GM12878 (cell line): ENCODE results near the gene HAO2. TPM values are rescaled to one million over a fixed set of nuclear protein-coding genes. Genes with fewer than 3 reads are reported as not detected.
A peak's percentile ranks its signal among the peaks of the same experiment; 100 is the strongest.

Source experiments
- ATAC-seq: fragments of 200-7000 bp; cut with Tn5 transposase; 3 replicates; pipeline ENCODE4 v1.9.1; 2020; ENCODE audit warnings: mild to moderate bottlenecking, moderate library complexity
- BruUV-seq: library from RNA; stranded (reverse); fragments of 400-500 nt; replicated peaks from 2 replicates; lab custom pipeline; 2021; lab: Mats Ljungman, UMichigan
- CTCF ChIA-PET: fragments of 300-600 bp; sonication (Branson Sonifier 250); formaldehyde crosslinking; extraction: SDS; loops from one replicate; lab custom pipeline; 2021; ENCODE audit warnings: inconsistent platforms; lab: Yijun Ruan, JAX
- POLR2A ChIA-PET: fragments of 350-600 bp; formaldehyde crosslinking; extraction: SDS; loops from one replicate; lab custom pipeline; 2021; ENCODE audit warnings: inconsistent platforms; lab: Charles Lee
- RAD21 ChIA-PET: fragments of 300-600 bp; sonication (Branson Sonifier 250); formaldehyde crosslinking; loops from one replicate; lab custom pipeline; 2023; ENCODE audit warnings: antibody characterized with exemption; ENCODE audit not compliant: unreplicated experiment; lab: Charles Lee
- SMC1A ChIA-PET: fragments of 300-600 bp; sonication (Branson Sonifier 250); formaldehyde crosslinking; loops from one replicate; lab custom pipeline; 2023; ENCODE audit not compliant: unreplicated experiment, uncharacterized antibody; lab: Charles Lee
- DNase-seq: peaks from one replicate; pipeline ENCODE4 v3.0.0-alpha.2; 2011; ENCODE audit warnings: low read depth, low spot score
- FAIRE-seq: peaks from 3 replicates; lab custom pipeline; 2011; peaks lifted over from hg19 to GRCh38; lab: Jason Lieb, UNC
- H2AFZ ChIP-seq: 2 replicates; pipeline ENCODE4 v1.6.0; 2011; ENCODE audit warnings: low read depth, low read length, control low read depth; ENCODE audit not compliant: control insufficient read depth
- H3K27ac ChIP-seq: 2 replicates; pipeline ENCODE4 v1.5.1; 2011; ENCODE audit warnings: control low read depth; ENCODE audit not compliant: control insufficient read depth, insufficient read depth
- H3K27me3 ChIP-seq, 2 experiments: replicated peaks in 1 of 2; 2 replicates each; pipeline versions ENCODE4 v1.6.0 to v1.6.1; 2011; ENCODE audit warnings: low read length in 1 of 2; ENCODE audit not compliant: control insufficient read depth in 2 of 2, insufficient read depth in 2 of 2
- H3K36me3 ChIP-seq, 2 experiments: 2 replicates each; pipeline ENCODE4 v1.5.1; 2011; ENCODE audit warnings: low read length in 1 of 2; ENCODE audit not compliant: control insufficient read depth in 2 of 2, insufficient read depth in 2 of 2
- H3K4me1 ChIP-seq: 2 replicates; pipeline ENCODE4 v1.6.1; 2011; ENCODE audit warnings: mild to moderate bottlenecking, low read length, moderate library complexity, mixed read lengths; ENCODE audit not compliant: control insufficient read depth, insufficient read depth
- H3K4me2 ChIP-seq: 2 replicates; pipeline ENCODE4 v1.6.0; 2011; ENCODE audit warnings: control low read depth; ENCODE audit not compliant: control insufficient read depth, insufficient read depth
- H3K4me3 ChIP-seq: fragments of 200-600 bp; sonication (generic); 2 replicates; pipeline ENCODE4 v1.5.1; 2016
- H3K79me2 ChIP-seq: 2 replicates; pipeline ENCODE4 v1.6.0; 2011; ENCODE audit warnings: low read length; ENCODE audit not compliant: control insufficient read depth, insufficient read depth
- H3K9ac ChIP-seq: 2 replicates; pipeline ENCODE4 v1.8.0; 2011; ENCODE audit warnings: low read length, control low read depth, mixed read lengths; ENCODE audit not compliant: control insufficient read depth, insufficient read depth
- H3K9me3 ChIP-seq: replicated peaks from 3 replicates; pipeline ENCODE4 v1.5.1; 2011; ENCODE audit warnings: mild to moderate bottlenecking, low read length; ENCODE audit not compliant: control insufficient read depth, insufficient read depth
- H4K20me1 ChIP-seq: 2 replicates; pipeline ENCODE4 v1.6.0; 2011; ENCODE audit not compliant: control insufficient read depth, insufficient read depth
- BHLHE40 ChIP-seq, 2 experiments: fragments of 450-650 bp in 1 of 2; IDR thresholded peaks; 2 replicates each; pipeline ENCODE4 v1.6.1; 2011 to 2017; ENCODE audit warnings: low read depth in 2 of 2, borderline replicate concordance in 1 of 2, improper control_type of control experiment in 1 of 2, low read length in 1 of 2, mild to moderate bottlenecking in 1 of 2
- EGR1 ChIP-seq, 2 experiments: IDR thresholded peaks; 1 replicate in 1 of 2; 2 replicates in 1 of 2; pipeline ENCODE4 v1.6.1; 2011 to 2012; ENCODE audit warnings: low read depth in 2 of 2, low read length in 2 of 2, borderline replicate concordance in 1 of 2, mild to moderate bottlenecking in 1 of 2, moderate library complexity in 1 of 2
- MTA3 ChIP-seq: IDR thresholded peaks from 2 replicates; pipeline ENCODE4 v1.6.1; 2012; ENCODE audit warnings: low read length, inconsistent platforms, borderline replicate concordance
- PML ChIP-seq: IDR thresholded peaks from 2 replicates; pipeline ENCODE4 v1.6.1; 2012; ENCODE audit warnings: low read length, inconsistent platforms
- SRF ChIP-seq, 2 experiments: IDR thresholded peaks; 2 replicates each; pipeline ENCODE4 v1.6.1; 2011; ENCODE audit warnings: low read depth in 2 of 2, low read length in 2 of 2, mild to moderate bottlenecking in 1 of 2, moderate library complexity in 1 of 2
- USF2 ChIP-seq: IDR thresholded peaks from 2 replicates; pipeline ENCODE4 v1.6.1; 2011; ENCODE audit warnings: low read depth, low read length, improper control_type of control experiment, borderline replicate concordance
- WGBS: methylation state at CpG from one replicate; pipeline ENCODE4 v1.1.6; 2016; ENCODE audit warnings: low lambda C conversion rate; ENCODE audit not compliant: insufficient replicate concordance, insufficient coverage; ENCODE audit errors: missing lambda C conversion rate; 5-methylcytosine and 5-hydroxymethylcytosine counted together
- in situ Hi-C: fragments of 300-500 bp; cut with MboI; formaldehyde crosslinking; loops from 9 replicates; pipeline ENCODE4 v1.14.3; 2018; ENCODE audit warnings: mixed read lengths
- intact Hi-C: fragments of 100-400 bp; cut with micrococcal nuclease; formaldehyde crosslinking; loops from one replicate; pipeline ENCODE4 v1.14.2; 2022; ENCODE audit not compliant: unreplicated experiment
- polyA plus RNA-seq, 11 experiments: library from polyadenylated mRNA; depleted of rRNA in 4 of 11; unstranded in 6 of 11; stranded (reverse) in 5 of 11; fragments of >200 nt; fragmentation: Nextera tagmentation in 4 of 11; fragmentation: Illumina TruSeq in 1 of 11; extraction: Ambion mirVana in 4 of 11; extraction: Trizol in 1 of 11; gene quantifications; 1 replicate in 1 of 11; 2 replicates in 10 of 11; pipeline versions ENCODE4 v1.2.1 to v1.2.3, GENCODE V29; 2011 to 2016; ENCODE audit warnings: inconsistent platforms in 2 of 11, missing spikeins in 2 of 11, low read depth in 1 of 11
- total RNA-seq, 4 experiments: library from RNA; depleted of rRNA in 3 of 4; stranded (reverse); fragments of >200 nt in 3 of 4; fragmentation: Illumina TruSeq in 1 of 4; extraction: Trizol in 1 of 4; gene quantifications; 2 replicates each; pipeline versions ENCODE4 v1.2.1 to v1.2.3, GENCODE V29; 2013 to 2021

Gene HAO2
- total and polyA plus RNA-seq, 10 of the 15 experiments (the other 5 are each of a cell fraction or from before 2014, with no cell fraction given): not detected

- DNase-seq: no peak
- Histone ChIP-seq H3K27ac (no peak overlapping the region), H3K9ac (no peak overlapping the region), H3K4me3 (no peak overlapping the region), H3K4me1 (peaks cover 5% of the 10 kb centered on the region; the same call in 1 of the 2 replicates), H3K36me3 (no peaks in the 10 kb centered on the region), H4K20me1 (no peaks in the 10 kb centered on the region), H3K9me3 (no peaks in the 10 kb centered on the region; the same call in 2 of the 3 replicates), H3K4me2 (no peak overlapping the region), H3K79me2 (no peaks in the 10 kb centered on the region), H2AFZ (no peak overlapping the region), H3K27me3 (no peaks in the 10 kb centered on the region)
- no TSS peak for BruUV-seq
- POLR2A ChIA-PET: no interaction called here
- RAD21 ChIA-PET: interaction anchor here (0.9 to 1.9 kb wide), 10 partner anchors 15 to 302 kb away, joined by 3 to 15 read pairs (median 6); no protein-coding TSS in a partner anchor
- no peak for TF ChIP-seq BHLHE40 (IDR thresholded peaks at IDR 0.05; ENCODE audit: borderline replicate concordance in 1 of 2, low read depth in 2 of 2, low read length in 1 of 2)
- no peak for TF ChIP-seq MTA3
- no peak for TF ChIP-seq USF2
- no peak for TF ChIP-seq PML
- TF ChIP-seq SRF (IDR thresholded peaks at IDR 0.05; ENCODE audit: low read depth in 2 of 2, low read length in 2 of 2): 0 out of 4 replicates have a peak, but pooled peaks of 1 of the 2 experiments have one; percentile 60
- TF ChIP-seq EGR1 (IDR thresholded peaks at IDR 0.05; ENCODE audit: borderline replicate concordance in 1 of 2, low read depth in 2 of 2, low read length in 2 of 2): no peak
- intact Hi-C loops: loop anchor here (2.0 to 10.0 kb wide), 3 partner anchors 101 to 289 kb away; no protein-coding TSS in a partner anchor
- WGBS: 0% methylated on average over 2 of the region's 2 CpGs
- SMC1A ChIA-PET: interaction anchor here (0.7 to 2.3 kb wide), 22 partner anchors 9 to 304 kb away, joined by 3 to 12 read pairs (median 5); no protein-coding TSS in a partner anchor
- in situ Hi-C loops: loop anchor here (10.0 kb wide), 1 partner anchor 301 kb away; no protein-coding TSS in a partner anchor
- no peak for FAIRE-seq
- peak; percentile 74 for ATAC-seq
- CTCF ChIA-PET: interaction anchor here (0.6 to 3.5 kb wide), 23 partner anchors 10 to 370 kb away, joined by 3 to 27 read pairs (median 5); no protein-coding TSS in a partner anchor
These were observed 4.9 kb downstream of the HAO2 start for GRCh38 chr1:119373465-119373864.
